GM18507 (cell line): ENCODE measurements around the gene MKX.

Experiments used
- DNase-seq: peaks from one replicate; pipeline ENCODE4 v3.0.0; 2011; ENCODE audit warnings: low read depth; ENCODE audit not compliant: insufficient read length; ENCODE audit errors: extremely low spot score
- FAIRE-seq: peaks from 2 replicates; lab custom pipeline; 2011; peaks lifted over from hg19 to GRCh38; lab: Jason Lieb, UNC

Gene MKX

DNA sequence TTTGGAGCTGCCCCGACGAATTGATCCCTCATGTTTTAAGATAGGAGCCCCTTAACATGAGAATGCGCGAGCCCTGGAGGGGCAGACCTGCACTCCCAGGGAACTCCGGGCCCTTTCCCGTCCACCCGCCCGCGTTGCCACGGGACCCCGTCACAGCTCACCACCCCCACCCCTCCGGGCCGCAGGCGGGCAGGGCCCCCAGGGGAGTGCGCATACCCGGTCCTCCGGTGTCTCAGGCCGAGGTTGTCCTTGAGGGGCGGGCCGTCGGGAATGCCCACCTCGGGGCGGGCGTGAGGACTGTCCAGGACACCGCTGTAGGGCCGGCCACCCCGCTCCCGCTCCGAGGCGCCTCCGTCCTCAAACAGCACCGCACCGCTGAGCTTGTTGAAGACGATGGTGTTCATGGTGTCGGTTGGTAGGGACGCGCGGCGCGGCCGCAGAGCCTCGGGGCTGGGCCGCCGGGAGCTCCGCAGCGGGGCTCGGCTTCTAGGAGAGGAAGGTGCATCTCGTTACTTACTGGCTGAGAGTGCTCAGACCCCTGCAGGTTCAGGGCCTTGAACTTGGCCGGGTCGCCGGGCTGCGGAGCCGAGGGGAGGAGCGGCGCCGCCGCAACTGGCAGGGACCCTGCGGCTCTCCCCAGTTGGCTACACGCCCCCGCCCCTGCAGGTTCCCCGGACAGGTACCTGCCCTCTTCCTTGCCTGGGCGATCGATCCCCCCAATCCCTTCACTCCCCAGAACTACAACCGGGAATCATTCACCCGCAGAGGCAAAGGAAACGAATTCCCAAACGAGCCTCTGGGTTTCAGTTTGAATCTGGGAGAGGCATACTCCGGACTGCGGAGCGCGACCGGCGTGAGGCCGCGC lies 2.4 kb downstream of the MKX start:
- FAIRE-seq: no peak
- no peak for DNase-seq

DNA sequence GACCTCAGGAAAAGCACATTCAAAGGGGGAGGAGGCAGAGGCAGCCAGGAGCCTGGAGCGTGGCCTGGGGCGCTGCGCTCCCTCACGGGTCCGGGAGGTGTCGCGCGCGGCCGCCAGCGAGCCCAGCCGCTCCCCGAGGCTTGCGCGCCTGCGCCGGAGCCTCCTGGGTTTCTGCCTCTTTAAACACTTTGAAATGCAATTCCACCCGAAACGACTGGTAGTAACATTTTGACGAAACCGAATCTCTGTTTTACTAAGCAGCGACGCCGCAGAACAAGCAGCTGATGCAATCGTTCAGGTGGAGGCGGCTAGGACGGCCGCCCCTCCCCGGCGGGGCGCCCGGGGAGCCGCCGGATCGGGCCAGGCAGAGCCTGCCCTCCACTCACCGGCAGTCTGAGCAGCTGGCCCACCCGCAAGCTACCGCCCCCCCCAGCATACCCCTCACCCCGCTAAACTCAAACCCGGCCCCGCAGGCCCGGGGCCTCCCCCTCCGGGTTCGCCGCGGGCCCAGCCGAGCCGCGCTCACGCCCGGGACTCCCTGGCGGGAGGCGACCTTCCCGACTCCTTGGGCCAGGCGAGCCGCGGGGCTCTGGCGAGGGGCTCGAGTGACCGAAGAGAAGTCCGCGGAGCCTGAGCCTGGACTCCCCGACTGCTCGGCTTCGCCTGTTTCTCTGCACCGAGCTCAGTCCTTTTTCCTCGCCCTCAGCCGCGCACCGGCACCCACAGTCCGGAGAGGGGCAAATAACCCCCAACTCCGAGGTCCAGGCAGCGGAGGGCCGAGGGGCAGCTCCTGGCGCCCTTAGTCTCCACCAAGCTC lies 3.2 kb downstream of the MKX start:
- FAIRE-seq: peak; percentile 75
- DNase-seq: peak; percentile 61

GRCh38 chr10:27741173-27742091 lies 4.2 kb downstream of the MKX start:
- no peak for DNase-seq

GRCh38 chr10:27736396-27736795 lies 9.2 kb downstream of the MKX start:
- DNase-seq: no peak
- FAIRE-seq: no peak

More at GRCh38 chr10:27741173-27742091, 4.2 kb downstream of the MKX start:
- no peak for FAIRE-seq

GRCh38 chr10:27730041-27730440 lies 15.6 kb downstream of the MKX start:
- FAIRE-seq (no peak), DNase-seq (no peak)

- DNase-seq: no peak
- FAIRE-seq: no peak
Observed at GRCh38 chr10:27728338-27728737, 17.3 kb downstream of the MKX start.

DNA sequence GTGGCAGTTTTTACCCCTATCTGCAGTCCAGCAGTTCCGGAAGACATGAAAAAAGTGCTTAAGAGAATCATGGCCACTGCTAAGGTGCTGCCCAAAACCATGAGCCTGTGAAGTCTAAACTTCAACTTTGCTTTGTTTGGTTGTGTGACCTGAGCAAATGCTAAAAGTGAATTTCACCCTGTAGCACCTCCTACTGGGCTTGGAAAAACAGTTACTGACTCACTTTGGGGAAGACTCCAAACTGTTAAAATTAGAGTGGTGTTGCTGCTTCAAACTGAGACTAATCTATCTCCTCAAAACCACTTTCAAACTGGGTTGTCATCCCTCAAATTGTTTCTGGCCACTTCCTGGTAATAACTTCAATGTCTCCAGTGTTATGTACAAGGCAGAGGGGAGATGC lies 21.3 kb downstream of the MKX start:
- no peak for FAIRE-seq
- no peak for DNase-seq

- FAIRE-seq (no peak), DNase-seq (no peak)
Observed at GRCh38 chr10:27723436-27723835, 22.2 kb downstream of the MKX start.

- FAIRE-seq (no peak), DNase-seq (no peak)
Observed at GRCh38 chr10:27720529-27720928, 25.1 kb downstream of the MKX start.

DNA sequence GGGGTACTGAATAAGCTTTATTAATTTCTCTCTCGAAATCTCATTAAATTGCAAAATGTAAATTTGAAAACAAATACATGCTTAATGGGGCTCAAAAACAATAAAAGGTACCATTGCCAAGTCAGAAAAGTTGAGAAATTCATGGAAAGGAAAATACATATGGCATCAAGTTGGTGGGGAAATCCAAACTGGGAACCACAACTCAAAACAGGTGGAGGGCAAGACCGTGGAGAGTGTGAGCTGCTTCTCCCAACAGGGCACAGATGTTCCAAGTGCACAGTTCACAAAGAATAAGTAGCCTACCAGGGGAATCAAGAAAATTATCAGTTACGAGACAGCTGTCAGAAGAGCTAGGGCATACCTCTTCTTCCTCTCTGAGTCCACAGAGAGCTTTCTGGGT lies 26.6 kb downstream of the MKX start:
- FAIRE-seq: no peak
- no peak for DNase-seq

DNA sequence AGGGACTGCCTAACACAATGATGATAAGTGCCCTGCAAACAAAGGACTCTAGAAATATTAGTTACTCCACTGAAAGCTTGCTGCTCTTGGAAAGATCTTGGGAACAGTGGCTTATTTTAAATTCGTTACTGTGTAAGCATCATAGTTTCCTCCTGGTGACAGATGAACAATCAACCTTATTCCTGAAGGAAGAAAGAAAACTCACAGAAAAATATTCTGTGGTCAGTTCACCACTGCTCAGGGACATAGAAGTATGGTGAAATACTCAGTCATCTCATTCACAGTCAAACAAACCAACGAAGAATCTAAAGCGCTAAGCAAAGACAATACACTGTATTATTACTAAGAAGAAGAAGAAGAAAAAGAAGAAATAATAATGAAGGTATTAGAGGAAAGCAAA lies 27.8 kb downstream of the MKX start:
- DNase-seq (no peak), FAIRE-seq (no peak)

GRCh38 chr10:27717224-27717623 lies 28.4 kb downstream of the MKX start:
- FAIRE-seq (no peak), DNase-seq (no peak)

DNA sequence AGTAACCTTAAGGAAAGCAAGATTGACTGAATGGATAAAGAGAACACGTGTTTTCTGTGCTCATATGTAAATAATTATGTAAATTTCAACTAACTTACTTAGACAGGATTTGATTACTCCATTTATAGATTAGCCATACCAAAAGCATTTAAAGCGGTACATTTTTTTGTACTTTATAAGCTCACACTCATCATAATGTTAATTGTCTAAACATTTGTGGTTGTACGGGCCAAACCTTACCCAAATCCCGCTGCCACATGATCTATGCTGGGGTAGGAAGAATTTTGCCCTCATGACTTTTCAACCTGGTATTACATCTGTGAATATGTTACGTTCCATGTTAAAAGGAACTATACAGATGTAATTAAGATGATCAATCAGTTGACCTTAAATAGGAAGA lies 29.1 kb downstream of the MKX start:
- DNase-seq (no peak), FAIRE-seq (no peak)

DNA sequence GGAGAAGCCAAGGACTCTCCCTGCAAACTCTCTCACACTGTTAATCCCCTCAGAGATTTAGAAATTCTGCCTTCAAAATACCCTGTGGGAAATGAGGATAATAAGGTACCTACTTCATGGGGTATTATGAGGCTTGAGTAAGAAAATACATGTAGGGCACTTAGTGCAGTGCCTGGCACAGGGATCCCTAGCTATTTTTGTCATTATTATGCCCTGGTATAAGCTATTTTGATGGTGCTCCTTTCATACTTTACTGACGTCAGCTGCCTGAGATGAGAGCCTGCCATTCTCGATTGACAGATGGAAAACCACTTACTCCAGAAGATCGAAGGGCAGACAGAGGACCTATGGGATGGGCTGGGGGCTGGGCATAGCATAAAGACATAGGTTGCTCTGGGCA lies 30.1 kb downstream of the MKX start:
- DNase-seq: no peak
- FAIRE-seq: no peak

- DNase-seq (no peak), FAIRE-seq (no peak)
Observed at GRCh38 chr10:27714349-27714748, 31.3 kb downstream of the MKX start.

DNA sequence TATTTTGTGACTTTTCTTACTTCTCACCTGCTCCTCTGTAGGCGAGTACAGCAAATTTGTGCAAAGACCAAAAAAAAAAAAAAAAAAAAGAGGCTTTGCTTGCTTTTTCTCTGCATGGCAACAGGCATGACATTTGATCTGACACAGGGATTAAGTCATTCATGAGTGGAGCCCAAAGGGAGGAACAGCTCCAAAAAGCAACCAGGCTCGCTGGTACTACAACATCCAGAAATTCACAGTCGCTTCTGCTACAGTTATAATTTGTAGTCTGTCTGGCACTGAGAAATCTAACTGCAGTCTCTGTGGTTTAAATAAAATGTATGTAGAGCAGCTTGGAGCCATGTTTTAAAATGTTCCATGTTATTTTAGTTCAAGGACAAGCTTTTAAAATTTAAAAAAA lies 31.7 kb downstream of the MKX start:
- DNase-seq: no peak
- FAIRE-seq: no peak

- DNase-seq (no peak), FAIRE-seq (no peak)
Observed at GRCh38 chr10:27710014-27710413, 35.6 kb downstream of the MKX start.

DNA sequence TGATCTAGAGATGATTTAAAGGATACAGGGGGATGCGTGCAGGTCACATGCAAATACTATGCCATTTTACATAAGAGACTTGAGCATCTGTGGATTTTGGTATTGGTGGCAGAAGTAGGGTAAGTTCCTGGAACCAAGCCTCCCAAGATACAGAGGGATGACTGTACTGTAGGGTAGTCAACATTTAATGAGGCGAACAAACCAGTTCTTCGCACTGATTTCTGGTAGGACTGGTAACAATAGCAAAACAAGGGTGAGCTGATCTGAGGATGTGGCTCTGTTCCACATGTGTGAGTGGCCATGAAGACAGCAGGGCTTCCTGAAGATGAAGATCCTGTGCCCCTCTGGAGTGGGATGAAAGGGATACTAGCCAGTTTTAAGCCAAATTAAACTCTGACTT lies 36.3 kb downstream of the MKX start:
- FAIRE-seq: no peak
- no peak for DNase-seq

DNA sequence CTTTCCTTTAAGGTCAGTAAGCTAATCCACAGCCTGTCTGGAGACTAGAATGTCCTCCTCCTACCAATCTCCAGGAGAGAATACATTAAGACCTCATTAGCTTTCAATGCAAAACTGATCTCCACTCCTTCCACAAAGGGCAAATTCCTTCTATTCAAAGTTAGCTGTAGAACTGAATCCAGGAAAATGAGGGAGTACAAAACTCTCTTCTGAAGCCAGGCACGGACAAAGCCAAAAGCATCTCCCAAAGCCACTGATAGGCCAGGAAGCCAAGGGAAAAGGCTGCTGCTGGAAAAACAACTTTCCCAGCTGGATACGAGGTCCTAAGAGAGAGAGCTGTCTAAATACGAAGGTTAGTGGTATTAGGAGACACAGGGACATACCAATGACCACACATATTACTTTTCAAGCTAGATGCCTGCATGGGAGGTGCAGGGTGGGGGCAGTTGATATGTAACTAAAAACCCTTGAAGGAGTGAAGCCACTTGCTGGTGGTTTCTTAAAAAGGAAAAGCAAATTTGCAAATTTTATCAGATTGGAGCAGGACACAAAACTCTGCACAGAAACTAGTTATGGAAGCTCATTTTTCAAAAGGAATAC lies 43.6 kb downstream of the MKX start:
- no peak for FAIRE-seq
- no peak for DNase-seq
